NB4 (cell line): ENCODE data around the gene TSPAN18.

Source experiments
- CTCF ChIP-seq: IDR thresholded peaks from one replicate; pipeline ENCODE4 v1.5.1; 2012; ENCODE audit warnings: low read depth, low read length
- POLR2A ChIP-seq: IDR thresholded peaks from 2 replicates; pipeline ENCODE4 v1.6.1; 2011; ENCODE audit warnings: mild to moderate bottlenecking; ENCODE audit not compliant: insufficient read length; ENCODE audit errors: extremely low read depth
- TF ChIP-seq, protein P1 (sequence below): IDR thresholded peaks from 2 replicates; pipeline ENCODE4 v1.6.1; 2011; ENCODE audit warnings: low read depth, low read length

DNA sequence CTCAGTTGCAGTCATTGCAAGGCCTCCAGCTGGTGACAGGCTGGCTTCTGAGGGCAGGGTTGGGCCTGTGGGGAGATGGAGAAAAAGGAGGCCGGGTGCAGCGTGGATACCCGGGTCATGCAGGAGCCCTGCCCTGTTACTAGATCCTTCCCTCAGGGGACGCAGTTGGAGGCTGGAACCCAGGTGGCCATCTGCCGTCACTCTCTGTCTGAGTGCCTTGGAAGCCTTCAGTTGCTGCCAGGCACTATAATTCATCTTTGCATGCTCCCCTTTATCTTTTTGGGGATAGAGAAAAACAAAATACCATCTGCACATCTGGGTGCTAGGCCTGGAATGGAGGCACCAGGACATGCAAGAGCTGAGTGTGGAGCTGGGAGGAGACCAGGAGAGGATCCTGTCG is 141.3 kb downstream of the TSPAN18 start:
- TF ChIP-seq, protein P1, sequence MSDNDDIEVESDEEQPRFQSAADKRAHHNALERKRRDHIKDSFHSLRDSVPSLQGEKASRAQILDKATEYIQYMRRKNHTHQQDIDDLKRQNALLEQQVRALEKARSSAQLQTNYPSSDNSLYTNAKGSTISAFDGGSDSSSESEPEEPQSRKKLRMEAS: no peak
- TF ChIP-seq CTCF (no peak), POLR2A (no peak)
